Daoy (cell line): ENCODE data around the gene OR4E1. TPM values are rescaled to one million over a fixed set of nuclear protein-coding genes. Genes with fewer than 3 reads are reported as not detected.
"Not testable (repeated sequence)": the region's sequence is repeated elsewhere in the genome, so short reads cannot be mapped to it uniquely, and the experiment has no call there.

Source experiments
- DNase-seq: peaks from one replicate; pipeline ENCODE4 v3.0.0-alpha.2; 2015; ENCODE audit warnings: low read depth
- total RNA-seq: library from RNA; depleted of rRNA; stranded (reverse); fragments of >200 nt; shearing (Covaris generic); gene quantifications from 2 replicates; pipeline ENCODE4 v1.2.3, GENCODE V29; 2014; rRNA removed

Gene OR4E1
- total RNA-seq = not detected in 2 replicates

- DNase-seq = no peak
These were observed at the start of gene OR4E1 for GRCh38 chr14:21673718-21674117. Gene OR4E1, minus strand, starts transcription at chr14:21673818. Its CDS starts 2,883 bp downstream, at chr14:21670935.

- no peak for DNase-seq
These were observed 47.9 kb upstream of the OR4E1 start for GRCh38 chr14:21721504-21721903.

GRCh38 chr14:21719841-21720240, 46.2 kb upstream of the OR4E1 start:
- no peak for DNase-seq

- DNase-seq = no peak
These were observed 40.8 kb upstream of the OR4E1 start for GRCh38 chr14:21714318-21714929.

- no peak for DNase-seq
These were observed 38.4 kb upstream of the OR4E1 start for GRCh38 chr14:21712036-21712435.

- peak; percentile 25 for DNase-seq
These were observed 37.8 kb upstream of the OR4E1 start for GRCh38 chr14:21711360-21711961.

- DNase-seq = no peak
These were observed 30.7 kb upstream of the OR4E1 start for GRCh38 chr14:21704338-21704737.

- DNase-seq = peak; percentile 32
These were observed 30.0 kb upstream of the OR4E1 start for GRCh38 chr14:21703357-21704326.

GRCh38 chr14:21702316-21702715, 28.7 kb upstream of the OR4E1 start:
- DNase-seq = no peak

- no peak for DNase-seq
These were observed 25.9 kb upstream of the OR4E1 start for GRCh38 chr14:21699551-21699950.

GRCh38 chr14:21698538-21698937, 24.9 kb upstream of the OR4E1 start:
- not testable (repeated sequence) for DNase-seq

GRCh38 chr14:21697662-21698061, 24.0 kb upstream of the OR4E1 start:
- peak; percentile 30 for DNase-seq

- no peak for DNase-seq
These were observed 20.8 kb upstream of the OR4E1 start for GRCh38 chr14:21694425-21694824.

GRCh38 chr14:21686468-21686867, 12.8 kb upstream of the OR4E1 start:
- DNase-seq = no peak

GRCh38 chr14:21680072-21680471, 6.5 kb upstream of the OR4E1 start:
- peak; percentile 72 for DNase-seq

- DNase-seq = no peak
These were observed 1.9 kb upstream of the OR4E1 start for GRCh38 chr14:21675566-21675965.

- DNase-seq = peak; percentile 31
These were observed 1.5 kb downstream of the OR4E1 start for GRCh38 chr14:21672116-21672515.

- DNase-seq = no peak
These were observed 2.2 kb downstream of the OR4E1 start for GRCh38 chr14:21671371-21671770.

- no peak for DNase-seq
These were observed 4.3 kb downstream of the OR4E1 start for GRCh38 chr14:21669284-21669683.

- DNase-seq = peak; percentile 79
These were observed 5.2 kb downstream of the OR4E1 start for GRCh38 chr14:21668377-21668776.

GRCh38 chr14:21656980-21657379, 16.6 kb downstream of the OR4E1 start:
- DNase-seq = no peak

GRCh38 chr14:21654215-21654614, 19.4 kb downstream of the OR4E1 start:
- no peak for DNase-seq
